ENCODE measurements around the gene SEMA3C. TPM values are rescaled to one million over a fixed set of nuclear protein-coding genes. Genes with fewer than 3 reads are reported as not detected.

SEMA3C gene
- total and polyA plus RNA-seq, 8 donors: 0.28 to 11.3 (median 1.0) TPM

DNA sequence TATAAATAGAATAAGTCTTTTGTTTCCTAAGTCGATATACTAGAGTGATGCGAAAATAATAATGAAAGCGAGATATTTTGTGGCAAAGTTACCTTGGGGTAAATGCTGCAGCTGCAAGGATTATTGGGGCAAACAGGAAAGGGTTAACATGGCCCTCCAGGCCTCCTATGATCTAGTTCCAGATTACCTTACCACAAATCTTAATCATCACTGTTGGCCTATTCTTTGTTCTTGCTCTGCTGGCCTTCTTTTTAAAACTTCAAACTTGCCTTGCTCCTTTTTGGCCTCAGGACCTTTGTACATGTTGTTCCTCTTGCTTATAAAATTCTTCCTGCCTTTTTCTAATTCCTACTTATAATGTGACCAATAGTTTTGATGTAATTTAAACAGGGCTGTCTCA lies 81.5 kb downstream of the SEMA3C start:
- Histone ChIP-seq H3K4me3 (no peak overlapping the region), H3K36me3 (no peaks in the 10 kb centered on the region), H3K27ac (no peak overlapping the region), H3K27me3 (no peaks in the 10 kb centered on the region), H3K4me1 (no peaks in the 10 kb centered on the region), H3K9me3 (no peaks in the 10 kb centered on the region)
- FAIRE-seq (no peak), DNase-seq (no peak), ATAC-seq (no peak)
- intact Hi-C loops (cut with DNase I): no loop called here
- TF ChIP-seq, protein P1, sequence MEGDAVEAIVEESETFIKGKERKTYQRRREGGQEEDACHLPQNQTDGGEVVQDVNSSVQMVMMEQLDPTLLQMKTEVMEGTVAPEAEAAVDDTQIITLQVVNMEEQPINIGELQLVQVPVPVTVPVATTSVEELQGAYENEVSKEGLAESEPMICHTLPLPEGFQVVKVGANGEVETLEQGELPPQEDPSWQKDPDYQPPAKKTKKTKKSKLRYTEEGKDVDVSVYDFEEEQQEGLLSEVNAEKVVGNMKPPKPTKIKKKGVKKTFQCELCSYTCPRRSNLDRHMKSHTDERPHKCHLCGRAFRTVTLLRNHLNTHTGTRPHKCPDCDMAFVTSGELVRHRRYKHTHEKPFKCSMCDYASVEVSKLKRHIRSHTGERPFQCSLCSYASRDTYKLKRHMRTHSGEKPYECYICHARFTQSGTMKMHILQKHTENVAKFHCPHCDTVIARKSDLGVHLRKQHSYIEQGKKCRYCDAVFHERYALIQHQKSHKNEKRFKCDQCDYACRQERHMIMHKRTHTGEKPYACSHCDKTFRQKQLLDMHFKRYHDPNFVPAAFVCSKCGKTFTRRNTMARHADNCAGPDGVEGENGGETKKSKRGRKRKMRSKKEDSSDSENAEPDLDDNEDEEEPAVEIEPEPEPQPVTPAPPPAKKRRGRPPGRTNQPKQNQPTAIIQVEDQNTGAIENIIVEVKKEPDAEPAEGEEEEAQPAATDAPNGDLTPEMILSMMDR (IDR thresholded peaks at IDR 0.05): no peak
- WGBS, 2 donors: 86 to 92% methylated on average over 3 of the region's 3 CpGs

DNA sequence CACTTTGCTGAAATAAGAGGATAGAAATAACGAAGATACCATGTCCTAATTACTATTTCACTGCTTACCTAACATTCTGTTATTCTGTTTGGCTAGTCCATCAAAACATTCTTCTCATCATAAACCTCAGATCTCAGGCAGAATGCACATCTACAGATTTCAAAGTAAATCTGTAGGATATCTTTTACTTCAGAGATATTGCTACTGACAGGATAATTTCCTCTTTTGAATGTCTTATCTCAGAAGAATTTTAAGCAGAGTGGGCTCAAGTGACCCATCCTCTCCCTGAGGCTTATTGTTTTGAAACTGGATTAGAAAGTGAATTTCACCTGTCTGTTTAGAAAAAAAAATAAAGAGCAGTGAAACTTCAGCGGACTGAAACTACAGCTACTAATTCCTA lies 83.6 kb downstream of the SEMA3C start:
- Histone ChIP-seq H3K36me3 (no peaks in the 10 kb centered on the region), H3K4me1 (no peaks in the 10 kb centered on the region), H3K9me3 (no peaks in the 10 kb centered on the region), H3K27ac (no peak overlapping the region), H3K4me3 (no peak overlapping the region), H3K27me3 (no peaks in the 10 kb centered on the region)
- no peak for FAIRE-seq
- TF ChIP-seq, protein P1 (IDR thresholded peaks at IDR 0.05): no peak
- ATAC-seq: no peak
- WGBS, 2 donors: 54 to 62% methylated on average over 2 of the region's 2 CpGs
- DNase-seq: no peak
- intact Hi-C loops (cut with DNase I): no loop called here

GRCh38 chr7:80833289-80834268 lies 85.3 kb downstream of the SEMA3C start:
- no peaks in the 10 kb centered on the region for H3K9me3 ChIP-seq
- DNase-seq (no peak), ATAC-seq (no peak), FAIRE-seq (no peak)
- no peak overlapping the region for H3K4me3 ChIP-seq
- TF ChIP-seq, protein P1 (IDR thresholded peaks at IDR 0.05): no peak
- WGBS, 2 donors: 67 to 78% methylated on average over 10 of the region's 10 CpGs
- no peaks in the 10 kb centered on the region for H3K36me3 ChIP-seq
- no peaks in the 10 kb centered on the region for H3K4me1 ChIP-seq
- no peaks in the 10 kb centered on the region for H3K27me3 ChIP-seq
- intact Hi-C loops (cut with DNase I): no loop called here
- H3K27ac ChIP-seq: no peak overlapping the region

DNA sequence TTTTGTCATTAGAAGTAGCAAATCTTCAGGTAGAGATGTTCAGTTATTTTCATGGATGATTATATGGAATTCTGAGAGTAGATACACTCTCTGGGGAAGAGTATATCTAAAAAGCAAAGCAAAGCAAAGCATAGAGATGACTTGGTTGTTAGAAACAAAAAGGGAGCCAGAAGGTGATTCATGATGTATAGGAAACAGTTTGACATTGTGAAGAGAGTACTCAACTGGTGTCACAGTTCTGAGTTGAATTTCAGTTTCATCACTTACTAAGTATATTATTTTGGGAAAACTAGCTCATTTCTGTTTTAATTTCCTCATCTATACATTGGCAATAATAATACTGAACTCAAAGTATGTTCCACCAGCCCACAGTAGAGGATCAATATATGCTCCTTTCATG lies 86.8 kb downstream of the SEMA3C start:
- no peak overlapping the region for H3K4me3 ChIP-seq
- H3K36me3 ChIP-seq: no peaks in the 10 kb centered on the region
- H3K27me3 ChIP-seq: no peaks in the 10 kb centered on the region
- TF ChIP-seq, protein P1 (IDR thresholded peaks at IDR 0.05): no peak
- intact Hi-C loops (cut with DNase I): no loop called here
- H3K9me3 ChIP-seq: no peaks in the 10 kb centered on the region
- FAIRE-seq (no peak), ATAC-seq (no peak), DNase-seq (no peak)
- H3K27ac ChIP-seq: no peak overlapping the region
- H3K4me1 ChIP-seq: no peaks in the 10 kb centered on the region

Data from pancreas (tissue), 10 donors.